Transverse colon (tissue), 4 donors: ENCODE measurements around the gene PSMB7. TPM values are rescaled to one million over a fixed set of nuclear protein-coding genes. Genes with fewer than 3 reads are reported as not detected.

ENCODE experiments used
- DNase-seq: peaks from one replicate; pipeline ENCODE4 v3.0.0-alpha.2; 2019
- H3K27ac ChIP-seq, 4 donors: fragments of 200-600 bp; sonication (generic); 2 replicates each; pipeline ENCODE4 v1.5.1; 2016 to 2018; ENCODE audit warnings: inconsistent platforms in 4 of 4
- H3K27me3 ChIP-seq: fragments of 200-600 bp; sonication (generic); 2 replicates; pipeline ENCODE4 v1.5.1; 2017; ENCODE audit warnings: inconsistent platforms
- H3K36me3 ChIP-seq, 4 donors: fragments of 200-600 bp; sonication (generic); 2 replicates each; pipeline ENCODE4 v1.5.1; 2017 to 2019; ENCODE audit warnings: inconsistent platforms in 4 of 4
- H3K4me1 ChIP-seq, 4 donors: fragments of 200-600 bp; sonication (generic); 2 replicates each; pipeline ENCODE4 v1.5.1; 2017 to 2020; ENCODE audit warnings: inconsistent platforms in 4 of 4
- H3K4me3 ChIP-seq, 4 donors: fragments of 200-600 bp; sonication (generic); 1 replicate in 1 of 4; 2 replicates in 3 of 4; pipeline versions ENCODE4 v1.5.1 to v1.6.1; 2017 to 2019; ENCODE audit warnings: inconsistent platforms in 4 of 4
- H3K9me3 ChIP-seq, 2 donors: fragments of 200-600 bp; sonication (generic); 2 replicates each; pipeline ENCODE4 v1.5.1; 2017 to 2019; ENCODE audit warnings: inconsistent platforms in 2 of 2
- CTCF ChIP-seq, 5 experiments: fragments of 200-600 bp in 3 of 5; fragments of 450-650 bp in 2 of 5; sonication (generic) in 3 of 5; IDR thresholded peaks; 1 replicate in 2 of 5; 2 replicates in 3 of 5; pipeline ENCODE4 v1.5.1; 2016 to 2017; ENCODE audit warnings: antibody characterized with exemption in 5 of 5, inconsistent platforms in 3 of 5, mild to moderate bottlenecking in 2 of 5, moderate library complexity in 1 of 5
- EP300 ChIP-seq: sonication (generic); formaldehyde crosslinking; IDR thresholded peaks from one replicate; pipeline ENCODE4 v1.6.1; 2017; ENCODE audit warnings: antibody characterized with exemption, low read depth
- POLR2A ChIP-seq: fragments of 450-650 bp; IDR thresholded peaks from one replicate; pipeline ENCODE4 v1.6.1; 2016; ENCODE audit warnings: antibody characterized with exemption, mild to moderate bottlenecking, moderate library complexity
- POLR2AphosphoS5 ChIP-seq, 3 donors: sonication (generic); formaldehyde crosslinking; IDR thresholded peaks; one replicate each; pipeline ENCODE4 v1.6.1; 2016; ENCODE audit warnings: antibody characterized with exemption in 3 of 3
- WGBS, 2 donors: methylation state at CpG; one replicate each; pipeline ENCODE4 v1.1.5; 2018; ENCODE audit warnings: low coverage in 1 of 2; 5-methylcytosine and 5-hydroxymethylcytosine counted together
- in situ Hi-C, 4 donors: fragments of 200-750 bp; cut with MboI; loops; one replicate each; pipeline versions ENCODE4 v1.15.0 to v1.15.1; 2017; ENCODE audit warnings: low sequenced_read_pairs in 3 of 4, low pct_ligation_motif_present in 1 of 4, low pct_unique_long_range_greater_than_20kb in 1 of 4
- intact Hi-C: fragments of 100-400 bp; cut with DNase I; formaldehyde crosslinking; loops from one replicate; pipeline ENCODE4 v1.15.1; 2023; ENCODE audit warnings: low total_unique reads
- total RNA-seq, 4 donors: library from RNA; depleted of rRNA; stranded (reverse); fragments of >200 nt; gene quantifications; one replicate each; pipeline ENCODE4 v1.1.0, GENCODE V29; 2016

The PSMB7 gene
- total RNA-seq, 4 donors from 2014 or later: 11.6 to 136 (median 51.6) TPM

GRCh38 chr9:124365036-124365435 is 50.2 kb downstream of the PSMB7 start:
- in situ Hi-C loops (no loop called here), intact Hi-C loops (no loop called here)
- Histone ChIP-seq H3K27me3 (no peaks in the 10 kb centered on the region), H3K9me3 (no peaks in the 10 kb centered on the region), H3K27ac (no peak overlapping the region), H3K4me3 (no peak overlapping the region), H3K36me3 (no peaks in the 10 kb centered on the region), H3K4me1 (no peaks in the 10 kb centered on the region)
- no peak for DNase-seq
- WGBS, 2 donors: 76 to 85% methylated on average over 3 to 8 of the region's 8 CpGs
- TF ChIP-seq CTCF (IDR thresholded peaks at IDR 0.05): no peak
- TF ChIP-seq EP300: no peak
- no peak for TF ChIP-seq POLR2AphosphoS5 (IDR thresholded peaks at IDR 0.05)

GRCh38 chr9:124364141-124364540 is 51.1 kb downstream of the PSMB7 start:
- Histone ChIP-seq H3K36me3 (no peaks in the 10 kb centered on the region), H3K27ac (no peak overlapping the region), H3K27me3 (no peaks in the 10 kb centered on the region), H3K4me1 (no peaks in the 10 kb centered on the region), H3K4me3 (no peak overlapping the region), H3K9me3 (no peaks in the 10 kb centered on the region)
- intact Hi-C loops (no loop called here), in situ Hi-C loops (no loop called here)
- WGBS, 2 donors: 89 to 96% methylated on average over 3 to 4 of the region's 4 CpGs
- no peak for TF ChIP-seq EP300
- no peak for TF ChIP-seq CTCF (IDR thresholded peaks at IDR 0.05)
- no peak for TF ChIP-seq POLR2A
- no peak for TF ChIP-seq POLR2AphosphoS5 (IDR thresholded peaks at IDR 0.05)
- DNase-seq: no peak

DNA sequence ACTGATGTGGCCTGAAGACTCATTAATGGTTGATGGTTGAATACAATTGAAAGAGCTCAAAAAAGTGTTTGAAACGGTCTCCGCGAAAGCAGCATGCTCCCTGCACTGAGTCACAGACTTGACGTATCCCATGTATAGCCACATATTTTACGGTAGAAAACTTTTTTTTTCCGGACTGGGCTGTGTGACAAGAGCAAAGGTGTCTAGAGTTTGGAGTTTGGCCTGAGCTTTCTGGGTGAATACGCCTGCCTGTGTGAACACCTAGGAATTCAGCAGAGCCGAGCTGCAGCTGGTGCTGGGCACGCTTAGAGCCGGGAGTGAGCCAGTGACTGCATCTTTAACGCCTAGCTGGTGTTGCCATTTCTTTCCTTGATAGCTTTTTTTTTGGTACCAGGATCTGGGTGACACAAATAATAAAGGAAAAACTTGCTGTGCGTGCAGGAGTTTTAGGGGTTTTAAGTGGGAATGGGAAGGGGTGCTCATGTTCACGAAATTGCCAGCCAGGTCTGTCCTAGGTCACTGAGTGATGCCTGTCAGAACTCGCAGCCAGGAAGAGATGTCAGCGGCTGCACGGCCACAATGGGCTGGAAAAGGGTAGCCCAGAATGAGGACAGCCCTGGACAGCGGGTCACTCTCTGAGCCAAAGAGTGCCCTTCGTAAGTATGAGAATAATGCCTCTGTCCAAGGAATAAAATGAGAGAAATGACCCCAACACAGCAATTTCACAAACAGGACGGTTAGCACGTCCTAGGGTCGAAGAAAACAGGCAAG is 51.7 kb downstream of the PSMB7 start:
- Histone ChIP-seq H3K4me3 (no peak overlapping the region), H3K9me3 (no peaks in the 10 kb centered on the region), H3K27me3 (no peaks in the 10 kb centered on the region), H3K36me3 (no peaks in the 10 kb centered on the region), H3K4me1 (no peaks in the 10 kb centered on the region), H3K27ac (no peak overlapping the region)
- in situ Hi-C loops (no loop called here), intact Hi-C loops (no loop called here)
- DNase-seq: no peak
- no peak for TF ChIP-seq POLR2AphosphoS5 (IDR thresholded peaks at IDR 0.05)
- WGBS, 2 donors: 93 to 100% methylated on average over 3 to 21 of the region's 21 CpGs

DNA sequence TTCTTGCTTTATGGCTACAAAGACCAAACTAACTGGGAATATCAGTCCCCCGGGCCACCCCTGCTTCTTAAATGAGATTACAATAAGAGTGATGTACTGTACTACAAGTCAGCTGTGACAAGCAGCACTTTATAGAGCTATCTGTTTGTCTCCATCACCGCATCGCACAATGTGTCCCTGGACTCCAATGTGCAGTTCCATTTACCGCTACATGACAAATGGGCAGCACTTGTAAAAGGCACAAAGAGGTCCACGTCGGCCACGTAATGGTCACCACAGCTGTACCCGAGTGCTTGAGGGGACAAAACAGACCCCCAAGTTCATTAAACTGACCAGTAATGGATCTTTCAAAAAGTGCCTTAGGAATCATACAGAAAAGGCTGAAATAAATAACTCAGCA is 54.1 kb downstream of the PSMB7 start:
- no peak overlapping the region for H3K27ac ChIP-seq
- no peaks in the 10 kb centered on the region for H3K27me3 ChIP-seq
- WGBS, 2 donors: 92 to 100% methylated on average over 1 to 8 of the region's 8 CpGs
- in situ Hi-C loops (no loop called here), intact Hi-C loops (no loop called here)
- no peaks in the 10 kb centered on the region for H3K9me3 ChIP-seq
- no peak for DNase-seq
- peaks cover 0 to 4% (median 0%) of the 10 kb centered on the region in 4 donors for H3K4me1 ChIP-seq
- no peaks in the 10 kb centered on the region for H3K36me3 ChIP-seq
- H3K4me3 ChIP-seq: no peak overlapping the region
- no peak for TF ChIP-seq POLR2A
- no peak for TF ChIP-seq EP300
- TF ChIP-seq POLR2AphosphoS5 (IDR thresholded peaks at IDR 0.05): no peak
- TF ChIP-seq CTCF (IDR thresholded peaks at IDR 0.05): no peak
